GM19240 (cell line): ENCODE data around the gene CDK11A.
A peak's percentile ranks its signal among the peaks of the same experiment; 100 is the strongest.
"Not testable (repeated sequence)": the region's sequence is repeated elsewhere in the genome, so short reads cannot be mapped to it uniquely, and the experiment has no call there.

ENCODE experiments used
- DNase-seq: peaks from one replicate; pipeline ENCODE4 v3.0.0; 2011; ENCODE audit warnings: low spot score; ENCODE audit not compliant: insufficient read length

CDK11A gene

DNA sequence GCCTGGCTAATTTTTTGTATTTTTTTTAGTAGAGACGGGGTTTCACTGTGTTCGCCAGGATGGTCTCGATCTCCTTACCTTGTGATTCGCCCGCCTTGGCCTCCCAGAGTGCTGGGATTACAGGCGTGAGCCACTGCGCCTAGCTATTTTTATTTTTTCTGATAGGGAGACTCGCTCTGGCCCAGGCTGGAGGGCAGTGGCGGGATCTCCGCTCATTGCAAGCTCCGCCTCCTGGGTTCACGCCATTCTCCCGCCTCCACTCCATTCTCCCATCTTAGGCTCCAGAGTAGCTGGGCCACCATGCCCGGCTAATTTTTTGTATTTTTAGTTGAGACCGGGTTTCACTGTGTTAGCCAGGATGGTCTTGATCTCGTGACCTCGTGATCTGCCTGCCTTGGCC, 1.9 kb upstream of the CDK11A start:
- not testable (repeated sequence) for DNase-seq

DNA sequence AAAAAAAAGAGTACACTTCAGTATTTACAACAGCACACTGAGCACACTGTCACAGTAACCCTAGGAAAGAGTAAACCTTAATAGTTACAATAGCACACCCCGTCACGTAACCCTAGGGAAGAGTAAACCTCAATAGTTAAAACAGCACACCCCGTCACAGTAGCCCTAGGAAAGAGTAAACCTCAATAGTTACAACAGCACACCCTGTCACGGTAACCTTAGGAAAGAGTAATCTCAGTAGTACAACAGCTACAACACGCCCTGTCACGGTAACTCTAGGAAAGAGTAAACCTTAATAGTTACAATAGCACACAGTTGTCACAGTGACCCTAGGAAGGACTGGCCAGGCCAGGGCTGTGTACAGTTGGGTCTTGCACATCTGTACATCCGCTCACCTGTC, 3.0 kb downstream of the CDK11A start:
- DNase-seq: no peak

DNA sequence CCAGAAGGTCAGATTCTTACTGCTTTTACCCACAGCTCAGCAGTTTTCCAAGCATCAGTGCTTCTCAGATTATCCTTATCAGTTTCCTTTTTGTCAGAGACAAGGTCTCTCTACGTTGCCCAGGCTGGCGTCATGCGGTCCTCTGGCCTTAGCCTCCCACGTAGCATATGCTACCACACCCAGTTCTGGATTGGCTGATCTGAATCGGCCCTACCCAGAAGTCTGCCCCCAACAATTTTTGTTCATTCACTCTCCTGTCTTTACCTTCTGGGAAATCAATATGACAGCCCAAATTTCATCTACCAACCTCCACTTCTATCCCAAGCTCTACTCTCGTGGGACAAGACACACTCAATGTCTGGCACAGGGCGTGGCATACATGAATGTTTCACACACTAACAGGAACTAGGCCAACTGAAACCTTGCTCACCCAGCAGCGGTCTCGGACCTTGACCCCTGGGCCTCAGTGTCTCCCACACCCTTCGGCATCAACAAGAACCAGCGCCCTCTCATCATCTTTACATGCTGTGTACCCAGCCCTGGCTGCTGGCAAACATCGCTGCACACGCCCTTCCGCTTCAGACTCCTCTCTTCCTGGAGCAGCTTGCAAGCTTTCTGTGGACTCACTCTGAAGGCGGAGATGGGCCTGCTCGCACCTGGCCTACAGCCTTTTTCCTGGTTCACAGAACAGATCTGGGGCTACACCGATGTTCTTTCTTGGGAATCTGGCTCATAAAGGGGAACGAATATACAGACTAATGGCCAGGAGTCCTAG, 8.9 kb downstream of the CDK11A start:
- DNase-seq: not testable (repeated sequence)

DNA sequence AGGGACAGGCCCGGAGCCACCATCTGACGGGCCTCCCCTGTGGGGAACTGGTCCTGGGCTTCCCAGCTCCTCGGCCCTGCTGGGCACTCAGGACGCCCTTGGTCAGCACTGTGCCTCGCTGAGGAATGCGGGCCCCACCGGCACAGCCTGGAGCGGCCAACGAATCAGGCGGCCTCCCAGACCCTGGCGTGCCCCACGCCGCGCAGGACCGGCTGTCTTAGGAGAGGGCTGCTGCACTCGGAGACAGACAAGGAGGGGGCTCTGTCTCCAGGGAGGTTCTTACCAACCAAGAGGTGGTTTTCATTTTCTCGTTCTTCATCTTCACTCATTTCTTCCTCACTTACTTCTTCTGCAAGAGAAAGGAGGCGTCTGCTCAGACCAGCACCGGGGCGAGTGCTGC, 16.3 kb downstream of the CDK11A start:
- not testable (repeated sequence) for DNase-seq

DNA sequence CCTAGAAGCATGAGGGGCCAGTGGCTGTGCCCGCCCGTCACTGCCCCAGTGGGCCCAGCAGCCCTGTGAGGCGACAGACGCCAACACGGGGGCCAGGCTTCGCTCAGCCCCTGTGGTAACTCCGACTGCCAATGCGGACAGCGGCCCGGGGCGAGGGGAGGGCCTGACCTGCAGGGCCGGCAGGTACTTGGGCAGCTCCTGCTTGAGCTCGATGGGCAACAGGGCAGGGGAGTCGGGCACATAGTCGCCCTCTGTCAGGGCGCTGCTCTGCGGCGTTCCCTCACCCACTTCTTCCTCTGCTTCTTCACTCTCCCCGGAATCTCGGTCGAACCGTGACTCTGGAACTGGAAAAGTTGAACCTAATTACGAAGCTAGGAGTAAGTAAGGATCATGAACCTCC, 16.9 kb downstream of the CDK11A start:
- not testable (repeated sequence) for DNase-seq

DNA sequence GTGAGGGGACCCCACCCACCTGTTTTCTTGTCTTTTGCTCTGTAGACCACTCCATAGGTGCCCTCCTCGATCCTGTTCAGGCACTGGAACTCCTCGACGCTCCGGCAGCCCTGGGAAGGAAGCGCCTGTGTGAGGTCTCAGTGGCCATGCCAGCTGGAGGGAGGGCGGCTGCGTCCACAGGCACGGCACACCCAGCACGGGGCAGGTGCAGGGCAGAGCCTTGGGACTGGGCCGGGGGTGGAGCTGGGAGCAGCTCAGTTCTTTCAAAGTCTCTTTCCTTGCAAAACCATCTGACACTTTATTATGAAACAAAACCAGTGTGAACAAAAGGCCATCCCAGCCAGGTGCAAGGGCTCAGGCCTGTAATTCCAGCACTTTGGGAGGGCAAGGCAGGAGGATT, 18.5 kb downstream of the CDK11A start:
- DNase-seq: not testable (repeated sequence)

DNA sequence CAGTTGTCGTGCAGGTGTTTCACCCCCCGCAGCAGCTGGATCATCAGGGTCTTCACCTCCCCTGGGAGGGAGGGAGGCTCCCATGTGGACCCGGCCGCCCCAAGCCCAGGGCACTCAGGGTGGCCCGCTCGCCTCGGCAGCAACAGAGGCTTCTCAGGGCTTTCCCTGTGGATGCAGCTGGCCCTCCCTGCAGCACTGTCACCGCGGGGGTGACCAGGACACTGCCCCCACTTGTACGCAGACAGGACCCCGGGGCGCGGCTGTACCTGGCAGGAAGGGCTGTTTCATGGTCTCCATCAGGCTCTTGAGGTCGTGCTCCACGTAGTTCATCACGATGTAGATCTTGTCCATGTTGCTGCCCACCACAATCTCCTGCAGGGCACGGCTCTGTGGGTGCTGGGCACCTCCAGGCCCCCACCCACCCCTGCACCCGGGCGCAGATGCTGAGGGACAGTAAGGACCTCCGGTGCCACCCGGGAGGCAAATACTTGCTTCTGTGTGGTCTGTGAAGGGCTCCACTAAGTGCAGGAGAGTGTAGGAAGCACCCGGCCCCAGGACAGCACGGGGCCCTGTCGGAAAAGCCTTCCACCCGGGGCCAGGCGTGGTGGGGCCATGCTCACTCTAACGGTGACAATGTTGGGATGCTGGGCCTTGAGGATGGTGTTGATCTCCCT, 19.7 kb downstream of the CDK11A start:
- not testable (repeated sequence) for DNase-seq

DNA sequence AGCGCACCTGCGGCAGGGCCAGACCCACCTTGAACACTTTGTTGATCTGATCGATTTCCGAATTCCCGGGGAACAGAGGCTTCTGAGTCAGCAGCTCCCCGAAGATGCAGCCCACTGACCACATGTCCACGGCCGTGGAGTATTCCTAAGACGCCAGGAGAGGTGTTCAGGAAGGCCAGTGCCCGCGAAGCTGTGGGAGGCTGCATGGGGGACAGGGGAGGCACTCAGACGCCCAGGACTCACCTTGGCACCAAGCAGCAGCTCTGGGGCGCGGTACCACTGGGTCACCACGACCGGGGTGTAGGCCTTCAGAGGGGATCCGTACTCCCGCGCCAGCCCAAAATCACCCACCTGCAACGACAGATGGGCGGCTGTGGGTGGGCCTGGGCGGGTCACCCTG, 20.4 kb downstream of the CDK11A start:
- no peak for DNase-seq

DNA sequence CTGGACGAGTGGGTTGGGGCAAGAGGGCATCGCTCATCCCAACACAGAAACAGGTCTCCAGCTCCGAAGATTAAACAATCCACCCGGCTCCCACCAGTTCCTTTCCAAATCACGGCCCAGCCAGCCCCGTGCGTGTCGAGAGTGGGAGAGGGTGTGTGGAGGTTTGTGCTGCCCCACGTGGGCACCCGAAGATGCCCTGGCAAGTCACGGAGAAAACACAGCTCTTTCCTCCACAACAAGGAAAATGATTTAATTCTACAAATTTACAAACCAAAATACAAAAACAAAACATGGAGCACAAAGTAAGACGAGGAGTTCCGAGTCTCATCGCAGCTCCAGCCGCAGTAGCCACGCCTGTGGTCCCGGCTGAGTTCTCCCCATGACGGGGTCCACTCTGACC, 21.7 kb downstream of the CDK11A start:
- DNase-seq: not testable (repeated sequence)

DNA sequence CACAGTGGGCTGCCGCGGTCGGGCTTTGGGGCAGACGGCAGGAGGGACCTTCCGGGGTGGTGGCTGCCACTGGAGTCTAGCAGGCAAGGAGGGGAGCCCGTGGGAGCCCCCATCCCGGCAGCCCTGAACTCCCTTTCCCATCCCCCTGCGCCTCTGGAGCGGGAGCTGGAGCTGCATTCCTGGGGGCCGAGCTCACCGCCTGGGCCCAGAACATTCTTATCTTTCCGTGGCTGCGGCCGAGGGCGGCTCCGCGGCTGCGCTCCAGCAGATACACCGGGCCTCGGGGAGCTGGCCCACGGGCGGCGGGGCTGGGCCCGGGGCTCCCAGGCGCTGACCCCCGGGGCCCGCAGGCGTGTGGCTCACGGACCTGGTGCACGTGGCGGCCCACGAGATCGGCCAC, 23.6 kb downstream of the CDK11A start:
- DNase-seq: not testable (repeated sequence)

DNA sequence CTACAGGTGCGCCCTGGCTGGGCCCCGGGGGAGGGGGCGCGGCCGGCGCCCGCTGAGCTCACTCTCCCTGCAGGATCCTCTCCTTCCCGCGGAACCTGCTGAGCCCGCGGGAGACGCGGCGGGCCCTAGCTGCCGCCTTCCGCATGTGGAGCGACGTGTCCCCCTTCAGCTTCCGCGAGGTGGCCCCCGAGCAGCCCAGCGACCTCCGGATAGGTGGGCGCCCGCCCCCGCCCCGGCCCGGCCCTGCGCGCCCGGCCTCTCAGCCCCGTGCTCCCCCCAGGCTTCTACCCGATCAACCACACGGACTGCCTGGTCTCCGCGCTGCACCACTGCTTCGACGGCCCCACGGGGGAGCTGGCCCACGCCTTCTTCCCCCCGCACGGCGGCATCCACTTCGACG, 24.1 kb downstream of the CDK11A start:
- not testable (repeated sequence) for DNase-seq

DNA sequence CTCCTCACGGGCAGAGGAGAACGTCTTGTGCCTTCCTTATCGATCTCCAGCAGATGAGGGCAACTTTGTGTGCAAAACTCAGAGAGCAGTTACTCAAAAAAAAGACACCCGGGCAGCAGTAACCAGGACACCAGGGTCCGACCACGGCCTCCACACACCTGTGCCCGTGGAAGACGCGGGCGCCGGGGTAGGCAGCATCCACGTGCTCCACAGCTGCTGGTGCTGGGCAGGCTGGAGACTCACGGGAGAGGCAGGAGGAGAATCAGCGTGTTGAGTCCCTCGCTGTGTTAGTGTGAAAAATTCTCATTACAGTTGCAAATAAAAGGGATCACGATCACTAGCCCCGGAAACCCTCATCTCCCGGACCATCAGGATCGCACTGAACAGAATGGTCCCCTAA, 25.1 kb downstream of the CDK11A start:
- not testable (repeated sequence) for DNase-seq

DNA sequence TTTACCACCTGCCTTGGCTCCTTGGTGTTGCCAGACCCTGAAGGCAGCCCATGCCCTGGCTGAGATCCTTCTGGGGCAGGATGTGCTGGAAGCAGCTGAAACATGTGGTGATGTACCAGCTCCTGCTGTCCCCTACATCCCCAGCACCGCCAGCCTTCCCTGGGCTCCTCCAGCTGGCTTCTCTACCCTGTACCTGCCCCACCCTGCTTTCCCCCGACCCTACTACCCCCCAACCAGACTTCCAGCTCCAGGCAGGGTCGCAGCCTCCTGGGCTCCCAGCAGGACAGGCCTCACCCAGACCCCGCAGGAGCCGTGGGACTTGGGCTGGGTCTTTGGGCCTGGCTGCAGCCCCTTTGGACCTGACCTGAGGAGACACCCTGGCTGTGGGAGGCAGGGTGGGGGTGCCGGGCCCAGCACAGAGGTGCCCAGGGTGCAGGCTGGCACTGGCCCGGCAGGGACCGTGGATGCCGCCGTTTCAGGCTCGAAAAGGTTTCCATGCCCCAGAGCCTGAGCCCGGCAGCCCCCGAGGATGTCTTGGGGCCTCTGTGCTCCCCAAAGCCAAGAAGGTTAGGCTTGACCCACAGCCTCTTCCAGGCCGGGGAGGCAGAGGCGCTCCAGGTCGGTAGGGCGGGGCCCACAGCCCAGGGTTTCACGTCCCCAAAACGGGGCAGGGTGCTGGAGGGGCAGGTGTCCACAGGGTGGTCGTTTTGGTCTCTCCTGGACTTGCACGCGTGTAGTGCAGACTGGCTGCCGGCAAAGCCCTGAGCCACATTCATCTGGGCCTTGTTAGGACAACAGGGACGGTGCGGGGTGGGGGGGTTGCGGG, 26.6 kb downstream of the CDK11A start:
- DNase-seq: not testable (repeated sequence)

DNA sequence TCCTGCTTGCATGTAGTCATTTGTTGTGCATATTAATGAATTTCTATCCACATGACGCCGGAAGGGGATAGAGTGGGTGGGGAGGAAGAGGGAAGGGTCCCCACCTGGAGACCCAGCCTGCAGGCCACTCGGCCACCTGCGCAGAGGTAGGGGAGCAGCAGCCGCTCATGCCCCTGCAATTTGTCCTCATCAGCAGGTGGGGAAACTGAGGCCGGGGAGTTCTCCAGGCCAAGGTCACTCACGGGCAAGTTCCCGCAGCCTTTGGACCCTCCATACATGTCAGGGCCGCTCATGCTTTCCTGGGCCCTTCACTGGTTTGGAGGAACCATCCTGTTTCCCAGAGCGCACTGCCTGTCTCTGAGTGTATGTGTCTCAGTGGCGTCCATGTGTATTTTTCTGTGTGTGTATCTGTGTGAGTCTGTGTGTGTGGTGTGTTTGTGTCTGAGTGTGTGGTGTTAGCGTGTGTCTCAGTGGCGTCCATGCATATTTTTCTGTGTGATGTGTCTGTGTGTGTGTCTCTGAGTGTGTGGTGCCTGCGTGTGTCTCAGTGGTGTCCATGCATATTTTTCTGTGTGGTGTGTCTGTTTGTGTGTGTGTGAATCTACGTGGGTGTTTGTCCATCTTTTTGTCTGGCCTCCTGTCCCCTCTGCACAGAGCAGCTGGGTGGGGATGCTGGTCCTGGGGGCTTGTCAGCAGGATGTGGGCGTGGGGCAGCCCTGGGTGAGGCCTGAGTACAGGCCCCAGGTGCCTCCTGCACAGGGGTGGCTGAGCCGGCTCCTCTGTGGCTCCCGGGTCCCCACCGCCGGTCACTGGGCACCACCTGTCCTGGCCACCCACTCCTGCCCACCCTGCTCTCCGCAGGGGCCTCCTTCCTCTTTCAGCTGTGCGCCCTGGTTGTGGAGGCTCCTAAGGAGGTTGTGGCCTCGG, 27.5 kb downstream of the CDK11A start:
- not testable (repeated sequence) for DNase-seq

DNA sequence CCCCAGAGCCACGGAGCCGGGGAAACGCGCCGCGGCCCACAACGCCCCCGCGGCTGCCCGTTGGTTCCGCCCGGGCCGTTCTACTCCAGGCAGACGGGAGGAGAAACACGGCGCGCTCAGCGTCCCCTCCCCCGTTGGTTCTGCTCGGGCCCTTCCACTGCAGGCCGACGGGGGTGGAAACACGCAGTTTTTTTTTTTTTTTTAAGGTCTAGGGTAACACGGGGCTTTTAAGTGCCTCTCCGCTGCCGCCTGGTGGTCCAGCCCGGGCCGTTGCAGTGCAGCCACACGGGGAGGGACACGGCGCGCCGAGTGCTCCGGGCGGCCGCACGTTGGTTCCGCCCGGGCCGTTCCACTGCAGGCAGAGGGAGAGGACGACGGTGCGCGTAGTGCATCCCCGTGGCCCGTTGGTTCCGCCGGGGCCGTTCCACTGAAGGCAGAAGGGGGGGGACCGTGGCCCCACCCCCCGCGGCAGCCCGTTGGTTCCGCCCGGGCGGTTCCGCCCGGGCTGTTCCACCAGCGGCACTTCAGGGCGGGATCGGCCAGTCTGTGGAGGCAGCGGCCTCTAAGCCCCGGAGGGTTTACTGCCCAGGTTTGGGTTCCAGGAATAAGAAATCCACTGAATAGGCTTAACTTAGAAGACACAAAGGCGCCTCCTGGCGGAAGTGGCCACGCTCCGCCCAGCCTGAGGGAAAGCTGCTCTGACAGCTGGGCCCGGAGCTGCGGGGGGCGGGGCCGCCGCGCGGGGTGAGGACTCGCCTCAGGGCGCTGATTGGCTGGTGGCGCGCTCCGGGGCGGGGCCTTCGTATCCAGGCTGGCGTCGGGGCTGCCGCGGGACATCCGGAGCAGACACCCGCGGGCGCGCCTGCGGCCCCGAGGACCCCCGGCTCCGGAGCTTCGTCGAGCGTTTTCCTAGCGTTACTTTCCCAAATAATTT, 31.2 kb downstream of the CDK11A start, which contains the start of gene SLC35E2B:
Gene SLC35E2B (minus strand): TSS at position 82 of the 934 bp plus-strand sequence. CDS start 16,096 bp downstream, outside the sequence.
- DNase-seq: peak; percentile 23

DNA sequence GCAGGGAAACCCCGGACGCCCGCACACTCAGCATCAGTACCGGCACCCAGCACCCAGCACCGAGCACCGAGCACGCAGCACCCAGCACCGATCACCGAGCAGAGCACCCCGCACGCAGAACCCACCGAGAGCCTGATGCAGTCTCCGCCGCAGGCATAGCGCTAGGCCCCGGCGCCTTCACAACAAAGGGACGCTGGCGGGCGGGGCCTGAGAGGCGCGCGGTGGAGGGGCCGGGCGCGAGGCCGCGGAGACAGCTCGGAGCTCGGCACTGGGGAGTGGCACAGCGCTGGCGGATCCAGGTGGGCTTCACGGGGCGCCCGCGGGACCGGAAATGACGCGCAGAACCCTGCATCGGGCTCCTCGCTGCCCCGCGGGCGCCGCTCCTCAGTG, 31.8 kb downstream of the CDK11A start:
- not testable (repeated sequence) for DNase-seq

DNA sequence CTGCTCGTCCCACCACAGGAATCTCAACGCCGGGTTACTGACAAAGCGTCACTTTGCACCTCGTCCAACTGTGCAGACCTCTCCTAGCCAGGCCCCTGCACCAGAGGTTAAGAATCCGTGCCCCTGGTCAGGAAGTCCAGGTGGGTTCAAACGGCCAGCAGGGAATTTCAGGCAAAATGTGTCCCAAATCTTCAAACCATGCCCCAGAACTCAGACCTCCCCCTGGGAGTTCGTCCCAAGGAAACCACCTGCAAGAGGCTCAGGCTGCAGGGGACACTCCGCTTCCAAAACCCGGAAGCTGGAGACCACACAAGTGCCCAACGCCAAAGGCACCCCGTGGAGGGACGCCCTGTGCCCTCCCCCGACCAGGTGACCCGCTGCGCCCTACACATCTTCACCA, 32.7 kb downstream of the CDK11A start:
- not testable (repeated sequence) for DNase-seq

DNA sequence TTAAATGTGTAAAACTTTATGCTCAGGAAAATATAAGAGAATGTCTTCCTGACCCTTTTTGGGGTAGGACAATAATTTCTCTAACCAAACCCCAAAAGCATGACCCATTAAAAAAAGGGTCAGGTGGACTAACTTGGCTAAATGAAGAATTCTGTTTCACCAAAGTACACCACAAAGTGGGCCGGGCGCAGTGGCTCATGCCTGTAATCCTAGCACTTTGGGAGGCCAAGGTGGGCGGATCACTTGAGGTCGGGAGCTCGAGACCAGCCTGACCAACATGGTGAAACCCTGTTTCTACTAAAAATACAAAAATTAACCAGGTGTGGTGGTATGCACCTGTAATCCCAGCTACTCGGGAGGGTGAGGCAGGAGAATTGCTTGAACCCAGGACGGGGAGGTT, 34.6 kb downstream of the CDK11A start:
- DNase-seq: not testable (repeated sequence)

DNA sequence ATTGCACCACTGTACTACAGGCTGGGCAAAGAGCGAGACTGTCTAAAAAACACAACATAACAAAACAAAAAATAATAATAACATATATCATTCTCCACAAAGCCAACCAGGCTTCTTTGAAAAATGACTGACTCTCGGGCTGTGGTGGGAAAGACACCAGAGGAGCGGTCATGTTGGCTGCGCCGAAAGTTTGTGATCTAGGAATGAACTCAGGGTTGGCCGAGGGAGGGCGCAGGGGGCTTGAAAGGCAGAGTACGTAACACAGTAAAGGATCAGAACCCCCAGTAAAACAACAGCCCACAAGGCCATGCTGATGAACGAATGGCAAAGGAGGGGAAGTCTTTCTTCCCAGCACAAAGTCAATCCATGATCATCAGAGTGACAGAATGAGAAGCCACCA, 36.3 kb downstream of the CDK11A start:
- no peak for DNase-seq
